Medulla oblongata (tissue), 1 donor: Measurements from ENCODE around the gene RANBP2.
"Not testable (repeated sequence)": the region's sequence is repeated elsewhere in the genome, so short reads cannot be mapped to it uniquely, and the experiment has no call there.

Experiments used
- DNase-seq: peaks from one replicate; pipeline ENCODE4 v3.0.0-alpha.2; 2015; ENCODE audit errors: extremely low spot score

The RANBP2 gene

DNA sequence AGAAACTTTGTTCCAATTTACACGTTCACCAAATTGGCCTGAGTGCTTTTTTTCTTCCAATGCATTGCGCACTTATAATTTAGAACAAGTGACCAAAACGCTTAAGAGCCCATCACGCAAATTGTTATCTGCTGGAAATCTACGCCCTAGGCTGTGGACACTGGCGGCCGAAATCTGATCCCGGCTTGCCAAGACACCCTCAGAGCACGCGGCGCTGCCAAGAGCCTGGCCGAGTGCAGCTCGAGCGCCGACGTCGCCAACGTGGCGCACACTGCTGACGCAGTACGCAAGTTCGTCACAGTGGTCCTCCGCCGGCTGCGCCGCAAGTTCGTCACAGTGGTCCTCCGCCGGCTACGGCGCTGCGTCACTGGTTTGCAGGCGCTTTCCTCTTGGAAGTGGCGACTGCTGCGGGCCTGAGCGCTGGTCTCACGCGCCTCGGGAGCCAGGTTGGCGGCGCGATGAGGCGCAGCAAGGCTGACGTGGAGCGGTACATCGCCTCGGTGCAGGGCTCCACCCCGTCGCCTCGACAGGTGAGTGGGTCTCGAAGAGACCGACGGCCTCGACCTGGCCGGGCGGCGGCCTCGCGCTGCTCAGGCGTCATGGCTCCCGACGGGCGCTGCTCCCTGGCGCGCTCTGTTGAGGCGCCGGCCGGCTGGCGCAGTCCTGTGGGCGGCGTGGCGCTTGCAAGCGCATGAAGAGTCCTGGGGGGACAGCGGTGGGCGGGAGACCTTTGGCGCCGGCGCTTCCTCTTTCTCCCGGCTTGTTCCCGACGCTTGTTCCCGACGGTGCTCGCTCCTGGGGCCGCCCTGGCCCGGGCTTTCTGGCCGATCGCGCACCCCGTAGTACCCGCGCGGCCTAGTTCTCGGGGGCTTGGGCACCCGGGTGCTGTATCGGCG is at the start of gene RANBP2:
Gene RANBP2 (plus strand): TSS at position 334 of the 896 bp plus-strand sequence. CDS start 125 bp downstream, at position 459.
- peak; percentile 95 for DNase-seq

DNA sequence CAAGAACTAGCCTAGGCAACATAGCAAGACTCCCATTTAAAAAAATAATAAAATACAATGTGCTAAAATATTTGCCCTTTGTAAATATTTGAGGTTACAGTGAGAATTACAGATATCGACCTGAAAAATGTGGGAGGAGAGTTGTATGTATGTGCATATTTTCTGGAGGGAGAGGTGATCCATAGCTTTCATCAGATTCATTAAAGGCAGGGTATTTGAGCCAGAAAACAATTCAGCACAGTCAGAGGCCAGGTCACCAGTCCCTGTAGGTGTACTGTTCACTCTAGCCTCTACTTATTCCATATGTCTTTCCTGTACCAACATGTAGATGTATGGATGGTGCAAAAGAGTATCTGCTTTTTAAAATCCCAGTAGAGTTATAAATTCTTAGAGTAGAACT is 49.0 kb upstream of the RANBP2 start:
- DNase-seq: not testable (repeated sequence)

DNA sequence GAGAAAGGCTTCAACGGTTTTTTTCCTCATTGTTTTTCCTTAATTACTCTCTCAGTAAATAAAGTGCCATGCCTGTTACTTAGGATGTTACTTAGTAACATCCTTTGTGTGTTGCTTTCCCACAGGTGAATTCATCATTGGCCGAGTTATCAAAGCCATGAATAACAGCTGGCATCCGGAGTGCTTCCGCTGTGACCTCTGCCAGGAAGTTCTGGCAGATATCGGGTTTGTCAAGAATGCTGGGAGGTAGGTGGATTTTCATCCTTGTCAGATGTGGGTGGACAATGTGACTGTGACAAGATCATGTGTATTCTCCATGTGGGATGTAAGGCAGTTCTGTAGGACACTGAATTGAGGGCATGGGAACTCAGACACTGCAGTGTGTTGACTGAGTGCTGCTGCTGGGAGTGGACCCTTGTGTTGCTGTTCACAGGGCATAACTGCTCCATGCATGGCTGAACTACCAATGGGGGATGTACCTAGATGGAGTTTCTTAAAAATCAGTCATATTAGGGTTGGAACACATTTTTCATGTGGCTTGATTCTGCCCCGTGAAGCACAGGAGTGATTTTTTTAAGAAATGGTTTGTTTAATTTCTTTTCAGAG is 47.0 kb upstream of the RANBP2 start:
- DNase-seq: not testable (repeated sequence)

DNA sequence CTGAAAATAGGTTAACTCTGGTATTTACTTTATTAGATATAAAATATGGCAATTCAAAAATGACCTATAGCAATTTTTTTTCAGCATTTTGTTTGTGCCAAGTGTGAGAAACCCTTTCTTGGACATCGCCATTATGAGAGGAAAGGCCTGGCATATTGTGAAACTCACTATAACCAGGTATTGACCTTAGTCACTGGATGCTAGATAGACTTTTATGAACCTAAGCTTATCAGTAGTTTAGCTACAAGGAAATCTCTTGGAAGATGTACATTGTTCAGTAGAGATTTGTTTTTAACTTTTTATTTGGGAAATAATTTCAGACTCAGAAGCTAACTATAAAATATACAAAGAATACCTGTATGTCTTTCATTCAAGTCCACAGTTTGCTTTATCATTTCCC is 42.8 kb upstream of the RANBP2 start:
- DNase-seq: not testable (repeated sequence)

DNA sequence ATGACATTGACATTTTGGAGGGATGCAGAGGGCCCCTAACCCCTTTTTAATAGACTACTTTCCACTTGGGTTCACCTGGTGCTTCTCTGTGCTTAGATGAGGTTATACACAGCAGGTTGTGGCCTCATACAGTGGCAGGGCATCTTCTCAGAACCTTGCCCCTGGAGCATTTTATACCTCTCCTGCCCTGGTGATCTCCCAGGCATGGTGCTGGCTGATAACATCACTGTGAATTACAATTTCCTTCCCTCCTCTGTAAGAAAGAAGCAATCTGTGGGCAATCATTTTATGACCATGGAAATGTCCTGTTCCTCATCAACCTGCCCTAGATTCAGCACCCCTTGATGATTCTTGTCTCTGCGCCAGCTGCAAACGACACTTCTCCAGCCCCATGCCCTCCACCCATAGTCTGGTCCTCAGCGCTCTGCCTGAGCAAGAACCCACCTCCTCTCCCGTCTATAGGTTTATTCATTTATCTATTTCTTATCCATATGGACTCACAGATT is 42.0 kb upstream of the RANBP2 start:
- DNase-seq: not testable (repeated sequence)

DNA sequence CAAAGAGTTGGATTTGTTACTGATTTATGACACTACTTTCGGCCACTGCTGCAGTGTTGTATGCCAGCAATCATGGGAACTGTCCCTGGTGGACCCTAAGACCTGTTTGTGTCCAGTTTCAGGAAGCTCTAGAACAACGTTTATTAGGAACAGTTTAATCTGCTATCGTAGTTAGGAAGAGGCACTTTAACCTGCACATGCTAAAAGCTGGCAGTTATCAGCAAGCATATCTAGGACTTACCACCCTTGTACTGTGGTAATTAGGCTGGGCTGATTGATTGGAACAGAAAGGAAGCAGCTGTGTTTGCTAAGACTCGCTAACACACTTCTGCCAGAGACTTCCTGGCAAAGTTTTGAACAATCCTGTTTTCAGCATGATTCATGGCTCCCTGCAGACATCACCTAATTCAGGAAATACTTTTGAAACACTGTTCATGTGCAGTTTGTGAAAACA is 41.1 kb upstream of the RANBP2 start:
- DNase-seq: not testable (repeated sequence)

DNA sequence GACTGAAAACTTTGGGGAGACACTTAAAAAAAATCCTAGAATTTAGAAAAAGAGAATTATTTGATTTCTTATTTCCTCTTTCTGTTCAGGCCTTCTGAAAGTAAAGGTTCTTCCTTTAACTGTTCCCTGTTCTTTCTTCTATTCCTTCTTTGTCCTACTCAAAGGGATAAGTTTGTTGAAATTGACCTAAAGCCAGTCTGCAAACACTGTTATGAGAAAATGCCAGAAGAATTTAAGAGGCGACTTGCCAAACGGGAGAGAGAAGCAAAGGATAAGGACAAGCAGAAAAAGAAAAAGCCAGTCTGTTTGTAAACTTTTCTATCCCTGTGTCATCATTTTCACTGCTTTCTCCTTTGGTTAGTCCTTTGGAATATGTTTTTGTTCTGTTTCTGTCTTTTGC is 38.5 kb upstream of the RANBP2 start:
- not testable (repeated sequence) for DNase-seq

DNA sequence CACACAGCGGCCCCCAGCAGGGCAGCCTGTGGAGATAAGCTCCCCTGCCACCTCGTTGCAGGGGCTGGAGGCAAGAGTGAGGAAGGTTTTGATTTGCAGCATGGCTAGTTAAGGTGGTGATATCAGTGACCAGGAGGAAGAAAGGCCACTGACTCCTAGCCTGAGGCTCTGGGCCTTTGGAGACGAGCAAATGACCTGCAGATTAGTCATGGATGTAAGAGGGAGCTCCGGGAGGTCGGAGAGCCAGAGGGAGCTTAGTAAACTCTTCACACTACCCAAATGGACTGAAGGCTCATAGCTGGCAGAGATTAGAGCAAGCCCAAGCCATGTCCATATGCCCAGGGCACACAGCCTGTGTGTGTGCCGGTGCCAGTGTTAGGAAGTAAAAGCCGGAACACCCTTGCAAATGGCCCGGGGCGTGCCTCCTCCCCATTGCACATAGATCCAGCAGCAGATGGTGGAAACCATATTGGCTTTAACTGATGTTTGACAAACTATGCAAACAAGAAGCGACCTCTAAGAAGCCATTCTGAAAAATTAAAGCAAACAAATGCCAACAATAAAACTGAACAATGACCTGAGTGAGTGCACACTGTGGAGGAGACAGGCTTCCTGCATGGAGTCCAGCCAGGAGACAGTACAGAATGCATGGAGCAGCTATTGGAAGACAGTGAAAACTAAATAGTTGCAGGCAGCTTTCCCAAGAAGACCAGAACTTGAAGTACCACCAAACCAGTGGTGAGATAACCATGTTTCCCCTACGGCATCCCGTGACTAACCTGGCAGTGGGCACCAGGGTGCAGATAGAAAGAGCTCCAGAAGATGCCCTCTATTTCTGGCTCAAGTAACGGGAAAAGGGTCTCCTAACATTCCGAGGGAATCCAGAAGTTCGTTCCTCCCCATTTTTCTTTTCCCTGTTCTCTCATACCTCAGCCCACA is 30.2 kb upstream of the RANBP2 start:
- DNase-seq: not testable (repeated sequence)

DNA sequence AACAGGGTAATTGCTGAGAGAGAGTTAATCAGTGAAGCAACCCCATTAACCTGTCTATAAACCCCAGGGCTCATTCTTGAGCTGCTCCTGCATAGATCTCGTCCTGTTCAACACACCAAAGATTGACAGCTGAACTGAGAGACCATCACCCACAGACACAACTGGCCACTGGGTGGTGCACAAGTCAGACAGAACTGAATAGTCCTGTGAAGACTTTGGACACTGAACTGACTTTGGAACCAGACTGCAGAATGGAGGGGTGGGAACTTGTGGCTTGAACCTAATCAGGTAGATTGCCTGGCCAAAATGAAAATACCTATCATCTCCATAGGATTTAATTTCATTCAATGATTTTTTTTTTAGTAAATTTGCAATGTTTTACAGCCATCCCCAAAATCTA is 29.3 kb upstream of the RANBP2 start:
- not testable (repeated sequence) for DNase-seq

DNA sequence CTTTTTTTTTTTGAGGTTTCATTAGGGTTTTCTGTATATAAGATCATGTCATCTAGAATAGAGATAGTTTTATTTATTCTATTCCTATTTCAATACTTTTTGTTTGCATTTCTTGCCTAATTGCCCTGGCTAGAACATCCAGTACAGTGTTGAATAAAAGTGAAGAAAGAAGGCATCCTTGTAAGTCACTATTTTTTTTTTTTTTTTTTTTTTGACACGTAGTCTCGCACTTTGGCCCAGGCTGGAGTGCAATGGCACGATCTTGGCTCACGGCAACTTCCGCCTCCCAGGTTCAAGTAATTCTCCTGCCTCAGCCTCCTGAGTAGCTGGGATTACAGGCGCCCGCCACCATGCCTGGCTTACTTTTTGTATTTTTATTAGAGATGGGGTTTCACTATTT is 27.8 kb upstream of the RANBP2 start:
- DNase-seq: no peak

DNA sequence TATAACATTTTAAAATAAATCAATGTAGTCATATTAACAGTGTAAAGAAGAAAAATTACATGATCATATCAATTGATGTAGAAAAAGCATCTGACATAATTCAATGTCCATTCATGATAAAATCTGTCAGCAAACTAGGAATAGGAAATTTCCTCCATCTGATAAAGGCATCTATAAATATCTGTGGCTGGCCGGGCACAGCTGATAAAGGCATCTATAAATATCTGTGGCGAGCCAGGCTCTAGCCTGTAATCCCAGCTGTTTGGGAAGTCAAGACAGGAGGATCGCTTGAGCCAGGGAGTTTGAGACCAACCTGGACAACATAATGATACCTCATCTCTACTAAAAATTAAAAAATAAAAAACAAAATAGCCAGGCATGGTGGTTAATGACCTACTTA is 18.1 kb upstream of the RANBP2 start:
- DNase-seq: no peak

DNA sequence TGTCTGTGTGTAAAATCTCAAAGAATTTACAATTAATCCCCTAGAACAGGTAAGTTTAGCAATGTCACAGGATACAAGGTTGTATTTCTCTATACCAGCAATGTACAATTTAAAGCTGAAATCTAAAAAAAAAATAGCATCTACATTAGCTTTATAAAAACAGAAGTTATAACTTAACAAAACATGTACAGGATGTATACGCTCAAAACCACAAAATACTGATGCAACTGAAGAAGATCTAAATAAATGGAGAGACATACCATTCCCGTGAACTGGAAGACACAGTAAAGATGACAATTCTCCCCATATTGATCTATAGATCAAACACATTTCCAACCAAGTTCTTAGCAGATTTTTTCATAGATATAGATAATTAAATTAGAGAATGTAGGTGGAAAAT is 17.5 kb upstream of the RANBP2 start:
- no peak for DNase-seq

DNA sequence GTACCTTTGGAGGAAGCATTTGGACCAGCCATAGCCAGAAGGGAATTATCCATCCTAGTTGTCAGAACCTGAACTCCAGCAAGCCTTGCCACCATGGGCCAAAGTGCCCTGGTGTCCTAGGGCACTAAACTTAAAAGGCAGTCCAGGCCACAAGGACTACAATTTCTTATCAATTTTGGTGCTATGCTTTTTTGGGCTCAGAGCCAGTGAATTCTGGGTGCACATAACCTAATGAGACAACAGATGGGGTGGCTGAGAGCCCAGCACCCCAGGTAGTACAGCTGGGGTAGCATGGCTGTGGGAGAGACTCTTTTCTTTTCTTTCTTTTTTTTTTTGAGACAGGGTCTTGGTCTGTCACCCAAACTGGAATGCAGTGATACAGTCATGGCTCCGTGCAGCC is 14.4 kb upstream of the RANBP2 start:
- no peak for DNase-seq

DNA sequence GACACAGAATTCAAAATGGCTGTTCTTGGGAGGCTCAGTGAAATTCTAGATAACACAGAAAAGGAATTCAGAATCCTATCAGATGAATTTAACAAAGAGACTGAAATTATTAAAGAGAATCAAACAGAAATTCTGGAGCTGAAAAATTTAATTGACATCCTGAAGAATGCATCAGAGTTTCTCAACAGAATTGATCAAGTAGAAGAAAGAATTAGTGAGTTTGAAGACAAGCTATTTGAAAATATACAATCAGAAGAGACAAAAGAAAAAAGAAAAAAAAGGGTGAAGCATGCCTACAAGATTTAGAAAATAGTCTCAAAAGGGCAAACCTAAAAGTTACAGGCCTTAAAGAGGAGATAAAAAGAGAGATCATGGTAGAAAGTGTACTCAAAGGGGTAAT is 12.0 kb upstream of the RANBP2 start:
- DNase-seq: no peak

DNA sequence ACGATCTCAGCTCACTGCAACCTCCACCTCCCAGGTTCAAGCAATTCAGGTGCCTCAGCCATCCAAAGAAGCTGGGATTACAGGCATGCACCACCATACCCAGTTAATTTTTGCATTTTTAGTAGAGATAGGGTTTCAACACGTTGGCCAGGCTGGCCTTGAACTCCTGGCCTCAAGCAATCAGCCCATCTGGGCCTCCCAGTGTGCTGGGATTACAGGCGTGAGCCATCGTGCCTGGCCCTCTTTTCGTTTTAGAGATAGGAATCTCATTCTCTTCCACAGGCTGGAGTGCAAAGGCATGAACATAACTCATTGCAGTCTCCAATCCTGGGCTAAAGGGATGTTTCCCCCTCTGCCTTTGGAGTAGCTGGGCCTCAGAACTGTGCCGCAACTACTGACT is 2.3 kb upstream of the RANBP2 start:
- DNase-seq: not testable (repeated sequence)

DNA sequence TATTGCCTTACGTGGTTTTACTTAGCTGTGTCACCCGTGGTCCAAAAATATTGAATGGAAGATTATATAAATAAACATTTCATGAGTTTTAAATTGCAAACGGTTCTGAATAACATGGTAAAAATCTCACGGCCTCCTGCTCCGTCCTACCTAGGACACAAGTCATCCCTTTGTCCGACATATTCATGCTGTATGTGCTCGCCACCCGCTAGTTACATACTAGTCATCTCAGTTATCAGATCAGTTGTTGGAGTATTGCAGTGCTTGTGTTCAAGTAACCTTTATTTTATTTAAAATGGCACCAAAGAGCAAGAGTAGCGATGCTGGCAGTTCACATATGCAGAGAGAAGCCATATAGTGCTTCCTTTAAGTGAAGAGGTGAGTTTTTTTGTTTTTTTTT is 6.8 kb downstream of the RANBP2 start:
- DNase-seq: not testable (repeated sequence)

DNA sequence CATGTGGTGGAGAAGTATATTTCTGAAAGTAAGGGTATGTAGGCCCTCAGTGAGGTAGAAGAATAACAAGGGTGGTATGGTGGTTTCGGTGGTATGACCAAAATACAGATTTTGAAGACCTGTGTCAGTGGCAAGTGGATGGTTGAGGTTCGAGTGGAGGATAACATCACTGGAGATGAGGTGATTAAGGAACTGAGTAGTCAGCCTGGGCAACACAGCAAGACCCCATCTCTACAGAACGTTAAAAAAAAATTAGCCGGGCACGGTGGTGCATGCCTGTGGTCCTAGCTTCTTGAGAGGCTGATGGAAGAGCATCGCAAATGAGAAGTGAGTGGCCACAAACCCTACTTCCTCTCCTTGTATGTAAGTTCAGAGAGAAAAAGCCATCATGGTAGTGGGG is 15.4 kb downstream of the RANBP2 start:
- DNase-seq: not testable (repeated sequence)

DNA sequence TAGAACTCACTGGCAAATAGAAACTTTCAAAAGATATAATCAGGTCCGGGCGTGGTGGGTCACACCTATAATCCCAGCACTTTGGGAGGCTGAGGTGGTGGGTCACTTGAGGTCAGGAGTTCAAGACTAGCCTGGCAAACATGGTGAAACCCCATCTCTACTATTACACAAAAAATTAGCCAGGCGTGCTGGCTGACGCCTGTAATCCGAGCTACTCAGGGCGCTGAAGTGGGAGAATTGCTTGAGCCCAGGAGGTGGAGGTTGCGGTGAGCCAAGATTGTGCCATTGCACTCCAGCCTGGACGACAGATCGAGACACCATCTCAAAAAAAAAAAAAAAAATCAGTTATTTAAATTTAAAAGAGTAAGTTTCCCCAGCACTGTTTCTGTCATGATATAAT is 38.7 kb downstream of the RANBP2 start:
- not testable (repeated sequence) for DNase-seq

DNA sequence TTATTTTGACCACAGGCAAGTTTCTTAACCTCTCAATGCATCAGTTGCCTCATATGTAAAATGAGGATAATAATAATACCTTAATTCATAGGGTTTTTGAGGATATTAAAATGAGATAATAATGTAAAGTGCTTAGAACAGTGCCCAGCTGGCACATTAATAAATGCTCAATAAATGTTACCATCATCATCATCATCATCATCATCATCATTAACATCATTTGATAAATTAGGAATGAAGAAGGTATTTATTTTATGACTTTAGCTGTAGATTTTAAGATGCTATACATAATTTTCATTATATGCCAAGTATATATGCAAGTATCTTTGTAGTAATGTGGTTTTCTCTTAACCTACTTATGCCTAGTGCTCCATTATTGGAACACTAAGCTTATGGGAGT is 43.3 kb downstream of the RANBP2 start:
- DNase-seq: not testable (repeated sequence)

DNA sequence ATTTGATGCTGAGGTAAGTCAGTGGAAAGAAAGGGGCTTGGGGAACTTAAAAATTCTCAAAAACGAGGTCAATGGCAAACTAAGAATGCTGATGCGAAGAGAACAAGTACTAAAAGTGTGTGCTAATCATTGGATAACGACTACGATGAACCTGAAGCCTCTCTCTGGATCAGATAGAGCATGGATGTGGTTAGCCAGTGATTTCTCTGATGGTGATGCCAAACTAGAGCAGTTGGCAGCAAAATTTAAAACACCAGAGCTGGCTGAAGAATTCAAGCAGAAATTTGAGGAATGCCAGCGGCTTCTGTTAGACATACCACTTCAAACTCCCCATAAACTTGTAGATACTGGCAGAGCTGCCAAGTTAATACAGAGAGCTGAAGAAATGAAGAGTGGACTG is 47.4 kb downstream of the RANBP2 start:
- DNase-seq: not testable (repeated sequence)

DNA sequence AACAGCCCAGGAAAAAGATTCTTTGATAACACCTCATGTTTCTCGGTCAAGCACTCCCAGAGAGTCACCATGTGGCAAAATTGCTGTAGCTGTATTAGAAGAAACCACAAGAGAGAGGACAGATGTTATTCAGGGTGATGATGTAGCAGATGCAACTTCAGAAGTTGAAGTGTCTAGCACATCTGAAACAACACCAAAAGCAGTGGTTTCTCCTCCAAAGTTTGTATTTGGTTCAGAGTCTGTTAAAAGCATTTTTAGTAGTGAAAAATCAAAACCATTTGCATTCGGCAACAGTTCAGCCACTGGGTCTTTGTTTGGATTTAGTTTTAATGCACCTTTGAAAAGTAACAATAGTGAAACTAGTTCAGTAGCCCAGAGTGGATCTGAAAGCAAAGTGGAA is 48.6 kb downstream of the RANBP2 start:
- DNase-seq: not testable (repeated sequence)

DNA sequence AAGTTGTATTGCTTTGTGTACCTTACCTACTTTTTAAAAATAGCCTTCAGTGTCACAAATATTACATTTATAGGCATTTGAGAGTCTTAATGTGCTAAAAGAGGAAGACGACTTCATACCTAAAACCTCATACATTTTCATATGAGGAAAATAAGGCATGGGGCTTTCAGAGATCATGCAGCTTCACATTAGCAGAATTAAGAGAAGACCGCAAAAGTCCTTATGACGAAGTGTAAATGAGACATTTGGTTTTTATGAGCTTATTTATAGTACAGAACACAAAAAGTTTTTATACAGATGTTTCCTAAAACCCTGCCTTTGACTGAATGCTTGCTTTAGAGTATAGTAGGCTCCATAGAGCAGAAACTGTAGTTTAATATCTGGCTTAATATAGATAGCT is 57.2 kb downstream of the RANBP2 start:
- DNase-seq: no peak
